HepG2 (cell line): ENCODE data around the gene TVP23A. TPM values are rescaled to one million over a fixed set of nuclear protein-coding genes. Genes with fewer than 3 reads are reported as not detected.

ENCODE experiments used
- ATAC-seq: fragments of 200-7000 bp; cut with Tn5 transposase; 3 replicates; pipeline ENCODE4 v1.9.1; 2020; ENCODE audit warnings: mild to moderate bottlenecking, moderate library complexity
- BruUV-seq: library from RNA; stranded (reverse); fragments of 400-500 nt; replicated peaks from 2 replicates; lab custom pipeline; 2021; lab: Mats Ljungman, UMichigan
- CTCF ChIA-PET: fragments of 300-600 bp; formaldehyde crosslinking; extraction: SDS; loops from one replicate; lab custom pipeline; 2021; ENCODE audit warnings: low total read pairs, inconsistent platforms, low intra/inter-chr PET ratio; lab: Yijun Ruan, JAX
- POLR2A ChIA-PET: fragments of 350-600 bp; sonication (Branson Sonifier 250); formaldehyde crosslinking; loops from one replicate; lab custom pipeline; 2020; ENCODE audit warnings: antibody characterized with exemption, inconsistent platforms; lab: Yijun Ruan, JAX
- DNase-seq: peaks from one replicate; pipeline ENCODE4 v3.0.0-alpha.2; 2015; ENCODE audit warnings: low spot score
- FAIRE-seq: peaks from 3 replicates; lab custom pipeline; 2011; peaks lifted over from hg19 to GRCh38; lab: Jason Lieb, UNC
- H2AFZ ChIP-seq: one replicate; pipeline ENCODE4 v1.6.1; 2011; ENCODE audit warnings: low read length, inconsistent platforms
- H3K27ac ChIP-seq: fragments of 300-600 bp; 3 replicates; pipeline ENCODE4 v1.8.0; 2011; ENCODE audit warnings: mixed run types, mild to moderate bottlenecking, mixed read lengths, low read length, inconsistent platforms; ENCODE audit not compliant: insufficient read depth; ENCODE audit errors: extremely low read length
- H3K27me3 ChIP-seq, 2 experiments: fragments of 200-600 bp in 1 of 2; 2 replicates in 1 of 2; 3 replicates in 1 of 2; pipeline versions ENCODE4 v1.6.0 to v1.8.0; 2011; ENCODE audit warnings: low read length in 2 of 2, mild to moderate bottlenecking in 2 of 2, moderate library complexity in 2 of 2, inconsistent platforms in 1 of 2; ENCODE audit not compliant: insufficient read depth in 2 of 2, control insufficient read depth in 1 of 2
- H3K36me3 ChIP-seq, 2 experiments: fragments of 200-600 bp in 1 of 2; replicated peaks in 1 of 2; 2 replicates in 1 of 2; 3 replicates in 1 of 2; pipeline versions ENCODE4 v1.5.1 to v1.8.0; 2011; ENCODE audit warnings: low read length in 2 of 2, inconsistent platforms in 1 of 2; ENCODE audit not compliant: insufficient read depth in 2 of 2, control insufficient read depth in 1 of 2
- H3K4me1 ChIP-seq: 2 replicates; pipeline ENCODE4 v1.5.1; 2012; ENCODE audit warnings: low read length, inconsistent platforms; ENCODE audit not compliant: insufficient read depth
- H3K4me2 ChIP-seq: 2 replicates; pipeline ENCODE4 v1.6.0; 2011; ENCODE audit warnings: low read depth, low read length, inconsistent platforms
- H3K4me3 ChIP-seq, 3 experiments: fragments of 200-600 bp in 1 of 3; sonication (generic), shearing (Covaris generic) in 1 of 3; replicated peaks in 1 of 3; 2 replicates each; pipeline ENCODE4 v1.5.1; 2011 to 2016; ENCODE audit warnings: low read length in 3 of 3, inconsistent platforms in 2 of 3, low read depth in 2 of 3, mild to moderate bottlenecking in 2 of 3, control low read depth in 1 of 3, mixed read lengths in 1 of 3; ENCODE audit not compliant: insufficient read depth in 1 of 3
- H3K79me2 ChIP-seq: one replicate; pipeline ENCODE4 v1.6.1; 2011; ENCODE audit warnings: low read length, inconsistent platforms; ENCODE audit not compliant: insufficient read depth
- H3K9ac ChIP-seq: 2 replicates; pipeline ENCODE4 v1.6.0; 2011; ENCODE audit warnings: mild to moderate bottlenecking, low read depth, low read length, inconsistent platforms; ENCODE audit not compliant: insufficient read depth
- H3K9me3 ChIP-seq: 2 replicates; pipeline ENCODE4 v1.5.1; 2012; ENCODE audit warnings: mild to moderate bottlenecking, low read length
- H4K20me1 ChIP-seq: 2 replicates; pipeline ENCODE4 v1.6.0; 2011; ENCODE audit warnings: inconsistent platforms, mild to moderate bottlenecking, low read length, moderate library complexity; ENCODE audit not compliant: insufficient read depth
- CEBPG ChIP-seq: IDR thresholded peaks from 2 replicates; pipeline ENCODE4 v1.6.1; 2016
- FOXA3 ChIP-seq: IDR thresholded peaks from 2 replicates; pipeline ENCODE4 v1.6.1; 2016; ENCODE audit warnings: missing genetic modification reagents, missing compliant biosample characterization
- FOXP1 ChIP-seq, 2 experiments: fragments of 450-650 bp in 1 of 2; IDR thresholded peaks; 2 replicates each; pipeline ENCODE4 v1.6.1; 2017 to 2018; ENCODE audit warnings: antibody characterized with exemption in 1 of 2
- HNF4A ChIP-seq: sonication (generic); formaldehyde crosslinking; IDR thresholded peaks from 2 replicates; pipeline ENCODE4 v1.4.0; 2020; ENCODE audit warnings: missing genetic modification reagents
- ZNF530 ChIP-seq: sonication (generic); formaldehyde crosslinking; IDR thresholded peaks from 2 replicates; pipeline ENCODE4 v1.5.0; 2020; ENCODE audit warnings: low read depth, mild to moderate bottlenecking, missing genetic modification reagents
- ZNF564 ChIP-seq: sonication (generic); formaldehyde crosslinking; IDR thresholded peaks from 2 replicates; pipeline ENCODE4 v1.8.1; 2023; ENCODE audit warnings: mild to moderate bottlenecking, missing genetic modification reagents
- ZNF644 ChIP-seq: IDR thresholded peaks from 2 replicates; pipeline ENCODE4 v1.6.1; 2016; ENCODE audit warnings: low read depth
- ZNF766 ChIP-seq: sonication (generic); formaldehyde crosslinking; IDR thresholded peaks from 2 replicates; pipeline ENCODE4 v1.5.0; 2020; ENCODE audit warnings: missing genetic modification reagents, borderline replicate concordance
- WGBS: methylation state at CpG from one replicate; pipeline ENCODE4 v1.1.6; 2017; ENCODE audit warnings: low lambda C conversion rate; 5-methylcytosine and 5-hydroxymethylcytosine counted together
- in situ Hi-C: cut with HindIII; loops from 2 replicates; pipeline ENCODE4 v1.10.0; 2017; ENCODE audit warnings: low pct_unique_long_range_greater_than_20kb; ENCODE audit not compliant: extremely low pct_ligation_motif_present
- intact Hi-C: fragments of 100-400 bp; cut with micrococcal nuclease; formaldehyde crosslinking; loops from one replicate; pipeline ENCODE4 v1.10.0; 2022; ENCODE audit not compliant: unreplicated experiment
- polyA plus RNA-seq, 8 experiments: library from polyadenylated mRNA; depleted of rRNA in 3 of 8; stranded (reverse) in 7 of 8; unstranded in 1 of 8; fragments of >200 nt; fragmentation: Illumina TruSeq in 4 of 8; extraction: Trizol in 4 of 8; gene quantifications; 2 replicates each; pipeline versions ENCODE4 v1.2.1 to v1.2.3, GENCODE V29; 2011 to 2016; ENCODE audit warnings: low read depth in 4 of 8, missing spikeins in 1 of 8, mixed read lengths in 1 of 8; ENCODE audit not compliant: insufficient read depth in 1 of 8
- total RNA-seq, 5 experiments: library from RNA; depleted of rRNA; stranded (reverse); fragments of >200 nt; fragmentation: Illumina TruSeq; extraction: Trizol; gene quantifications; 2 replicates each; pipeline ENCODE4 v1.2.3, GENCODE V29; 2016; ENCODE audit warnings: low read depth in 1 of 5

The TVP23A gene
- total and polyA plus RNA-seq, 2 of the 13 experiments (the other 11 are each of a cell fraction or from before 2014, with no cell fraction given), result not detected

- TF ChIP-seq FOXP1 (IDR thresholded peaks at IDR 0.05) (no peak), FOXP1 (CRISPR knock-in tag; IDR thresholded peaks at IDR 0.05) (peak; percentile 52), ZNF530 (CRISPR knock-in tag) (no peak), ZNF644 (CRISPR knock-in tag) (0 out of 2 replicates have a peak, but pooled peaks have one; percentile 6), FOXA3 (CRISPR knock-in tag) (0 out of 2 replicates have a peak, but pooled peaks have one; percentile 12), CEBPG (peak; percentile 51; the same call in 1 of the 2 replicates), HNF4A (CRISPR knock-in tag) (peak; percentile 20; the same call in 1 of the 2 replicates)
Observed at GRCh38 chr16:10850478-10850850, 31.9 kb upstream of the TVP23A start (continued).

DNA sequence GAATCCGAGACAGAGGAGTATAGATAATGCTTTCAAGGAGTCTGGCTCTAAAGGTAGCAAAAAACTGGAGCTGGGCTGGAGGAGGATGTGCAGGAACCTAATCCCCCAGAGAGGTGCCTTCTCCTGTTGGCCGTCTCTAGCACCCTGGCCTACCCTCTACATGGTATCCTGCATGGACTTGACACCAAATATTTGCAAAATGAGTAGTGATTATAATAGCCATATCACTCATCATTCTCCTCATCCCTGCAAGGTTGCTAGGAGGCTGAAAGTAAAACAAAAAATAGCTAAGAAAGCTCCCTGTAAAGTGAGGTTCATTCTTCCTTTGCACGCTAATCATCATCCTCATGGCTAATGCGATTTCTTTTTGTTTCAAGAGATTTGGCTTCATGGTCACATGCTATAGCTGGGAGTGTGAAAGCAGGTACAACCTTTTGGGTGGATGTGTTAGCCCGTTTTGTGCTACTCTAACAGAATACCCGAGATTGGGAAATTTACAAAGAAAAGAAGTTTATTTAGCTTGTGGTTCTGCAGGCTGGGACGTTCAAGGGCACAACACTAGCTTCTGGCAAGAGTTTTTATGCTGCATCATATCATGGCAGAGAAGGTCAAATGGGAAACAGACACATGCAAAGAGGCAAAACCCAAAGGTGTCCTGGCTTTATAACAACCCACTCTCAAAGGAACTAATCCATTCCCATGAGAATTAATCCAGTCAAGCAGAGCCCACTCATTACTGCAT is 31.3 kb upstream of the TVP23A start:
- TF ChIP-seq ZNF564 (CRISPR knock-in tag) (peak; percentile 89; the same call in 1 of the 2 replicates), ZNF766 (CRISPR knock-in tag) (no peak)
- Histone ChIP-seq H3K27me3 (peaks cover 0 to 12% of the 10 kb centered on the region in 2 experiments; a peak in 2 of 5 replicates), H3K4me3 (no peak overlapping the region), H3K4me1 (peaks cover 6% of the 10 kb centered on the region; the same call in 1 of the 2 replicates), H3K79me2 (no peaks in the 10 kb centered on the region), H3K9ac (no peak overlapping the region), H3K36me3 (no peaks in the 10 kb centered on the region), H4K20me1 (no peaks in the 10 kb centered on the region), H3K4me2 (no peak overlapping the region), H3K27ac (no peak overlapping the region), H2AFZ (no peak overlapping the region), H3K9me3 (no peaks in the 10 kb centered on the region)
- FAIRE-seq (no peak), DNase-seq (no peak), ATAC-seq (no peak)
- intact Hi-C loops (no loop called here), in situ Hi-C loops (no loop called here)
- ChIA-PET CTCF (no interaction called here), POLR2A (no interaction called here)
- no TSS peak for BruUV-seq
- WGBS, result 18% methylated on average over 7 of the region's 7 CpGs
